Peyer's patch (tissue), 4 donors: Measurements from ENCODE around the gene SRD5A3.

Experiments
- POLR2A ChIP-seq, 2 donors: fragments of 450-650 bp; IDR thresholded peaks; one replicate each; pipeline ENCODE4 v1.5.1; 2017; ENCODE audit warnings: antibody characterized with exemption in 2 of 2, mild to moderate bottlenecking in 2 of 2, moderate library complexity in 2 of 2
- TF ChIP-seq, protein P1 (sequence below), 6 experiments: fragments of 450-650 bp in 4 of 6; fragments of 200-600 bp in 2 of 6; sonication (generic) in 1 of 6; IDR thresholded peaks; one replicate each; pipeline ENCODE4 v1.5.1; 2017 to 2019; ENCODE audit warnings: antibody characterized with exemption in 6 of 6, mild to moderate bottlenecking in 3 of 6, moderate library complexity in 1 of 6

DNA sequence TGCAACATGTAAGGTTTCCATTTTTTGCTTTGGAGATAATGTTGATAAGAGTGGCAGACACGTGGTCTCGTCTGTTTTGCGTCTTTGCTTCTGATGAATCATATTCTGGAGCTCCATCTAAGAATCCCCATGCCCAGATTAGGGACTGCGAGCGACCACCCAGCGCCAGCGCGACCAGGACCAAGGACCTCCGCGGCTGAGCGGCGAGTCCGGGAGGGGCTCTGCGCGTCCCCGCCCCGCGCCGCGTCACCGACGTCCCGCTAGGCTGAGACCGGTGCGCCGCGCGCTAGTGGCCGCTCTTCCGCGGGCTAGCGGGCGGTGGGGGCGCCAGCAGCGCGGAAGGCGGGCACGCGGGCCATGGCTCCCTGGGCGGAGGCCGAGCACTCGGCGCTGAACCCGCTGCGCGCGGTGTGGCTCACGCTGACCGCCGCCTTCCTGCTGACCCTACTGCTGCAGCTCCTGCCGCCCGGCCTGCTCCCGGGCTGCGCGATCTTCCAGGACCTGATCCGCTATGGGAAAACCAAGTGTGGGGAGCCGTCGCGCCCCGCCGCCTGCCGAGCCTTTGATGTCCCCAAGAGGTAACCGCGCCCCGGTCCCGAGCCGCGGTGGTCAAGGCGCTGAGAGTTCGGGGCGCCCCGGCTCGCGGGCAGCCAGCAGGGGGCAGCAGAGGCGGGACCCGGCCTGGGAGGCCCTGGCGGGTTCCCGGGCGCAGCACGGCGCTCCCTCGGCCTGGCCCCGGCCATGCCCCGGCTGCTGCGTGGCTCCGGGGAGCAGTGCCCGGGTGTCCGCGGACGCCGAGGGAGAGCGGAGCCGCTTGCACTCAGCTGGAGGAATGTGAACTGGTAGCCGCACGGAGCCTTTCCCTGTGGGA lies at the start of gene SRD5A3:
- TF ChIP-seq, protein P1, sequence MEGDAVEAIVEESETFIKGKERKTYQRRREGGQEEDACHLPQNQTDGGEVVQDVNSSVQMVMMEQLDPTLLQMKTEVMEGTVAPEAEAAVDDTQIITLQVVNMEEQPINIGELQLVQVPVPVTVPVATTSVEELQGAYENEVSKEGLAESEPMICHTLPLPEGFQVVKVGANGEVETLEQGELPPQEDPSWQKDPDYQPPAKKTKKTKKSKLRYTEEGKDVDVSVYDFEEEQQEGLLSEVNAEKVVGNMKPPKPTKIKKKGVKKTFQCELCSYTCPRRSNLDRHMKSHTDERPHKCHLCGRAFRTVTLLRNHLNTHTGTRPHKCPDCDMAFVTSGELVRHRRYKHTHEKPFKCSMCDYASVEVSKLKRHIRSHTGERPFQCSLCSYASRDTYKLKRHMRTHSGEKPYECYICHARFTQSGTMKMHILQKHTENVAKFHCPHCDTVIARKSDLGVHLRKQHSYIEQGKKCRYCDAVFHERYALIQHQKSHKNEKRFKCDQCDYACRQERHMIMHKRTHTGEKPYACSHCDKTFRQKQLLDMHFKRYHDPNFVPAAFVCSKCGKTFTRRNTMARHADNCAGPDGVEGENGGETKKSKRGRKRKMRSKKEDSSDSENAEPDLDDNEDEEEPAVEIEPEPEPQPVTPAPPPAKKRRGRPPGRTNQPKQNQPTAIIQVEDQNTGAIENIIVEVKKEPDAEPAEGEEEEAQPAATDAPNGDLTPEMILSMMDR (IDR thresholded peaks at IDR 0.05): peak; percentile 74 to 96 (median 94)
- TF ChIP-seq POLR2A (IDR thresholded peaks at IDR 0.05): peak in 1 of 2 donors; percentile 30
